Measurements from ENCODE around the gene XPR1. TPM values are rescaled to one million over a fixed set of nuclear protein-coding genes. Genes with fewer than 3 reads are reported as not detected.

XPR1 gene
- total and polyA plus RNA-seq, 2 donors = 9.5 to 10.3 TPM

- peaks cover 30 to 67% of the 10 kb centered on the region in 2 donors for H3K4me1 ChIP-seq (ENCODE audit: control insufficient read depth in 2 of 2, insufficient read depth in 2 of 2, low read length in 2 of 2)
- peak overlapping the region in 1 of 2 donors; percentile 49 for H3K27ac ChIP-seq (ENCODE audit: low read depth in 1 of 2, low read length in 1 of 2)
- no peaks in the 10 kb centered on the region for H3K9me3 ChIP-seq (ENCODE audit: control insufficient read depth in 2 of 2, insufficient read depth in 1 of 2, low read length in 1 of 2)
- H3K36me3 ChIP-seq (ENCODE audit: control insufficient read depth in 2 of 2, insufficient read depth in 2 of 2, low read length in 1 of 2) = peaks cover 0 to 3% of the 10 kb centered on the region in 2 donors
- no peak overlapping the region for H3K4me3 ChIP-seq (ENCODE audit: low read length in 2 of 2)
- H3K27me3 ChIP-seq (ENCODE audit: control insufficient read depth in 2 of 2, insufficient read depth in 1 of 2, low read length in 1 of 2) = peaks cover 0 to 9% of the 10 kb centered on the region in 2 donors
- DNase-seq (ENCODE audit: low read depth in 6 of 9, low spot score in 9 of 9) = no peak
- WGBS = 83% methylated on average over 9 of the region's 9 CpGs
Observed at GRCh38 chr1:180939073-180939710, 307.4 kb downstream of the XPR1 start.

GRCh38 chr1:180939711-180940103 is 307.9 kb downstream of the XPR1 start:
- DNase-seq (ENCODE audit: low read depth in 6 of 9, low spot score in 9 of 9) = peak in 1 of 9 donors; percentile 73
- peaks cover 0 to 9% of the 10 kb centered on the region in 2 donors for H3K27me3 ChIP-seq (ENCODE audit: control insufficient read depth in 2 of 2, insufficient read depth in 1 of 2, low read length in 1 of 2)
- no peaks in the 10 kb centered on the region for H3K9me3 ChIP-seq (ENCODE audit: control insufficient read depth in 2 of 2, insufficient read depth in 1 of 2, low read length in 1 of 2)
- H3K27ac ChIP-seq (ENCODE audit: low read depth in 1 of 2, low read length in 1 of 2) = peak overlapping the region in 1 of 2 donors; percentile 49
- H3K4me3 ChIP-seq (ENCODE audit: low read length in 2 of 2) = no peak overlapping the region
- H3K4me1 ChIP-seq (ENCODE audit: control insufficient read depth in 2 of 2, insufficient read depth in 2 of 2, low read length in 2 of 2) = peaks cover 28 to 67% of the 10 kb centered on the region in 2 donors
- H3K36me3 ChIP-seq (ENCODE audit: control insufficient read depth in 2 of 2, insufficient read depth in 2 of 2, low read length in 1 of 2) = peaks cover 0 to 3% of the 10 kb centered on the region in 2 donors
- 31% methylated on average over 3 of the region's 3 CpGs for WGBS

Other genes starting within 250 kb of the XPR1 start
- gene ACBD6, start 129.4 kb upstream of the XPR1 start, total RNA-seq = 48.7 TPM
- 35.0 TPM for gene ACBD6, start 129.4 kb upstream of the XPR1 start, polyA plus RNA-seq
- gene OVAAL, start 73.1 kb upstream of the XPR1 start, total RNA-seq = 0.05 TPM
- 0.14 TPM for gene OVAAL, start 73.1 kb upstream of the XPR1 start, polyA plus RNA-seq